DOHH2 (cell line): ENCODE data around the gene BTBD17.

Experiments used
- H3F3A ChIP-seq: fragments of 200-600 bp; sonication (generic), shearing (Covaris generic); 2 replicates; pipeline ENCODE4 v1.6.0; 2016; ENCODE audit warnings: antibody characterized with exemption, mild to moderate bottlenecking; ENCODE audit not compliant: control insufficient read depth, insufficient read depth
- H3K27ac ChIP-seq: fragments of 200-600 bp; sonication (generic); 2 replicates; pipeline ENCODE4 v1.5.1; 2014; ENCODE audit warnings: low read depth, mild to moderate bottlenecking, low read length, moderate library complexity
- H3K27me3 ChIP-seq: fragments of 200-600 bp; sonication (generic); 2 replicates; pipeline ENCODE4 v1.6.1; 2014; ENCODE audit warnings: mild to moderate bottlenecking, low read length, mixed read lengths; ENCODE audit not compliant: control insufficient read depth
- H3K36me3 ChIP-seq: fragments of 200-600 bp; sonication (generic); 2 replicates; pipeline ENCODE4 v1.6.1; 2014; ENCODE audit warnings: mild to moderate bottlenecking, low read length, moderate library complexity, mixed read lengths; ENCODE audit not compliant: control insufficient read depth
- H3K4me1 ChIP-seq: fragments of 200-600 bp; sonication (generic); 2 replicates; pipeline ENCODE4 v1.6.1; 2014; ENCODE audit warnings: mild to moderate bottlenecking, low read length, mixed read lengths; ENCODE audit not compliant: control insufficient read depth
- H3K4me2 ChIP-seq: fragments of 200-600 bp; sonication (generic); 2 replicates; pipeline ENCODE4 v1.6.0; 2014; ENCODE audit warnings: mild to moderate bottlenecking, low read length, moderate library complexity
- H3K4me3 ChIP-seq: fragments of 200-600 bp; sonication (generic); 2 replicates; pipeline ENCODE4 v1.5.1; 2014; ENCODE audit warnings: mild to moderate bottlenecking, low read length, mixed read lengths
- H3K79me2 ChIP-seq: fragments of 200-600 bp; sonication (generic); 2 replicates; pipeline ENCODE4 v1.6.1; 2014; ENCODE audit warnings: mild to moderate bottlenecking, low read length, mixed read lengths; ENCODE audit not compliant: control insufficient read depth
- H3K9me2 ChIP-seq: fragments of 200-600 bp; sonication (generic); replicated peaks from 2 replicates; pipeline ENCODE4 v1.6.1; 2014; ENCODE audit warnings: mild to moderate bottlenecking, low read length, mixed read lengths; ENCODE audit not compliant: control insufficient read depth
- H3K9me3 ChIP-seq: fragments of 200-600 bp; sonication (generic); 2 replicates; pipeline ENCODE4 v1.6.1; 2014; ENCODE audit warnings: antibody characterized with exemption, low read length, mixed read lengths; ENCODE audit not compliant: control insufficient read depth, insufficient read depth
- H4K20me1 ChIP-seq: fragments of 200-600 bp; sonication (generic); 2 replicates; pipeline ENCODE4 v1.6.0; 2014; ENCODE audit warnings: low read depth, mild to moderate bottlenecking, antibody characterized with exemption, low read length, moderate library complexity; ENCODE audit not compliant: control insufficient read depth, insufficient read depth
- EZH2phosphoT487 ChIP-seq: fragments of 200-600 bp; sonication (generic); IDR thresholded peaks from 2 replicates; pipeline ENCODE4 v1.6.1; 2017; ENCODE audit warnings: borderline replicate concordance, mild to moderate bottlenecking, antibody characterized with exemption, low read length, moderate library complexity, mixed read lengths
- TF ChIP-seq, protein P1 (sequence below): fragments of 200-600 bp; sonication (generic); IDR thresholded peaks from one replicate; pipeline ENCODE4 v1.5.1; 2014; ENCODE audit warnings: antibody characterized with exemption, mild to moderate bottlenecking, low read depth, low read length; ENCODE audit not compliant: poor library complexity, severe bottlenecking

The BTBD17 gene

DNA sequence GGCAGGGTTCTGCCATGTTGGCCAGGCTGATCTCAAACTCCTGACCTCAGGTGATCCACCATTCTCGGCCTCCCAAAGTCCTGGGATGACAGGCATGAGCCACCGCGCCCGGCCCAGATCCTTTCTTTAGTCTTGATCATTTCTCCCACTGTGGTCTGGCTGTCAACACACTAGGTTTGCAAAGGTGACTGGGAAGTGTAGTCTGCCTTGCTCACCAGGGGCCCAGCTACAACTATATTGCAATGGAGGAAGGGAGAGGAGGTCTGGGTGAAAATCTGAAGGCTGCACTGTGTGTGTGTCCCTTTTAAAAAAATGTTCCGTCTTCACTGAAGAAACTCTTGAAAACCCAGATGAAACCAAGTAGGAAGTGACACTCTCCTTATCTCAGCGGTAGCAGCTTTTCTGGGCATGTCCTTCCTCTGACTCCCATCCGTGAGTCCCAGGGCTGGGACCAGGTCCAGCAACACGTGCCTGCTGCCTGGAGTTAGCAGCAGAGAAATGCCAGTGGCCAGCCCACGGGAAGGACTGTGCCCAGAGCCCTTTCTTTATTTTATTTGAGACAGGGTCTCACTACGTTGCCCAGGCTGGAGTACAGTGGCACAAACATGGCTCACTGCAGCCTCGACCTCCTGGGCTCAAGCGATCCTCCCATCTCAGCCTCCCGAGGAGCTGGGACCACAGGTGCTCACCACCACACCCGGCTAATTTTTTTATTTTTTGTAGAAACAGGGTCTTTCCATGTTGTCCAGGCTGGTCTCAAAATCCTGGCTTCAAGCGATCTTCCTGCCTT lies 53.5 kb downstream of the BTBD17 start:
- Histone ChIP-seq H3K27ac (no peak overlapping the region), H3F3A (no peaks in the 10 kb centered on the region), H3K4me3 (no peak overlapping the region), H4K20me1 (no peaks in the 10 kb centered on the region), H3K79me2 (no peaks in the 10 kb centered on the region), H3K9me3 (no peaks in the 10 kb centered on the region), H3K4me1 (no peaks in the 10 kb centered on the region), H3K4me2 (no peak overlapping the region), H3K36me3 (no peaks in the 10 kb centered on the region), H3K9me2 (no peaks in the 10 kb centered on the region), H3K27me3 (no peaks in the 10 kb centered on the region)
- no peak for TF ChIP-seq EZH2phosphoT487
- TF ChIP-seq, protein P1, sequence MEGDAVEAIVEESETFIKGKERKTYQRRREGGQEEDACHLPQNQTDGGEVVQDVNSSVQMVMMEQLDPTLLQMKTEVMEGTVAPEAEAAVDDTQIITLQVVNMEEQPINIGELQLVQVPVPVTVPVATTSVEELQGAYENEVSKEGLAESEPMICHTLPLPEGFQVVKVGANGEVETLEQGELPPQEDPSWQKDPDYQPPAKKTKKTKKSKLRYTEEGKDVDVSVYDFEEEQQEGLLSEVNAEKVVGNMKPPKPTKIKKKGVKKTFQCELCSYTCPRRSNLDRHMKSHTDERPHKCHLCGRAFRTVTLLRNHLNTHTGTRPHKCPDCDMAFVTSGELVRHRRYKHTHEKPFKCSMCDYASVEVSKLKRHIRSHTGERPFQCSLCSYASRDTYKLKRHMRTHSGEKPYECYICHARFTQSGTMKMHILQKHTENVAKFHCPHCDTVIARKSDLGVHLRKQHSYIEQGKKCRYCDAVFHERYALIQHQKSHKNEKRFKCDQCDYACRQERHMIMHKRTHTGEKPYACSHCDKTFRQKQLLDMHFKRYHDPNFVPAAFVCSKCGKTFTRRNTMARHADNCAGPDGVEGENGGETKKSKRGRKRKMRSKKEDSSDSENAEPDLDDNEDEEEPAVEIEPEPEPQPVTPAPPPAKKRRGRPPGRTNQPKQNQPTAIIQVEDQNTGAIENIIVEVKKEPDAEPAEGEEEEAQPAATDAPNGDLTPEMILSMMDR = no peak
